HG02678 (cell line): ENCODE data around the gene HTR1D.
"Not testable (repeated sequence)": the region's sequence is repeated elsewhere in the genome, so short reads cannot be mapped to it uniquely, and the experiment has no call there.

Experiments
- ATAC-seq: cut with Tn5 transposase; IDR thresholded peaks from one replicate; pipeline ENCODE4 v1.9.1; 2021; ENCODE audit warnings: mild to moderate bottlenecking, moderate library complexity; ENCODE audit not compliant: unreplicated experiment

Gene HTR1D, protein sequence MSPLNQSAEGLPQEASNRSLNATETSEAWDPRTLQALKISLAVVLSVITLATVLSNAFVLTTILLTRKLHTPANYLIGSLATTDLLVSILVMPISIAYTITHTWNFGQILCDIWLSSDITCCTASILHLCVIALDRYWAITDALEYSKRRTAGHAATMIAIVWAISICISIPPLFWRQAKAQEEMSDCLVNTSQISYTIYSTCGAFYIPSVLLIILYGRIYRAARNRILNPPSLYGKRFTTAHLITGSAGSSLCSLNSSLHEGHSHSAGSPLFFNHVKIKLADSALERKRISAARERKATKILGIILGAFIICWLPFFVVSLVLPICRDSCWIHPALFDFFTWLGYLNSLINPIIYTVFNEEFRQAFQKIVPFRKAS

DNA sequence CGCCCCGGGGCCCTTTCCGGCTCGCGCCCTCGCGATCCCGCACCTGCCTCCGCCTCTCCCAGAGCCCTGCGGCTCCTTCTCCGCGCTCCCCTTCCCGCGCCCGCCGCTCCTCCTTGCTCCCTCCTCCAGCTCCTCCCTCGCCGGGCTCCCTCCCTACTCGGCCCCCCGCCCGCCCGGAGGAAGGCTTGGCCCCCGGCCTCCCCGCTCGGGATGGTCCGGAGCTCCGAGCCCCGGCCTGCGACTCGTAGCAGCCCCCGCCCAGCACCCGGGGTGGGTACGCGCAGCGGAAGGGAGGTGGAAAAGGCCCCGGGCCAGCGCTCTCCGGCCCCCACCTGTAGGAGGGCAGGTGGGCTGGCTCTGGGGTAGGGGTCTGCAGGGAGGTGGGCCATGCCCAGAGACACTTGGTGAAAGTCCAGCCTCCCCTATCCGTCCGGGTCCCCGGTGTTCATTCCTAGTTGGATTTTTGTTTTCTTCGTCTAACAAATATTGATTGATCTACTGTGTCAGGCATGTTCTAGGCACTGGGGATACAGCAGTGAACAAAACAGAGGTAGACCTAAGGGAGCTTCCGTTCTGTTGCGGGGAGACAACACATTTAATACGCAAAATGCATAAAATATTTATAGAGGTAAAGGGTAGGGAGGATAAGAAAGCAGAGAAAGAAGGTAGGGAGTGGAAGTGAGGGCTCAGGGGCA, at the start of gene HTR1D:
TSS of gene HTR1D (minus strand) at position 82 of the 695 bp plus-strand sequence. CDS start 23,283 bp downstream, outside the sequence.
- ATAC-seq: no peak

DNA sequence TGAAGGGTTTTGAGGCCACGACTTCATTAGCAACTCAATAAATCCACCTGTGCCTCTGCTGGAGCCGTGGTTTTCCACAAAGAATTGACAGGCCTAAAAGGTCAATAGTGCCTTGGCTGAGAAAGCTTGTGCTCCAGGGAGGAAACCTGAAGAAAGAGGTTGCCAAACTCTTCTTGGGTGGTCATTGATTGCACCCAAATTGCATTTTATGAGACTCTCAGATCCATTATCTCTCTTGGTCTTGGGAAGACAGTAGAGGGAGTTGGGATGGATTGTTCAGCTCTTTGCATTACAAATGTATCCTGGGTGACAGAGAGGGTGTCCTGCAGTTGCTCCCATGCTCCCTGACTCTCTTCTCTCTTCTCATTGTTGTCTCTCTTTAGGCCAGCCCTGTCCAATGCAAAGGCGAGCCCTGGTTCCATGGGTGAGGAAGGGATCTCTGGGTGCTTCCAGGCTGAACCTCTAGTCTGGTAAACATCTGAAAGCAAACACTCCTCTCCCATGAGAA, 46.1 kb upstream of the HTR1D start:
- ATAC-seq: no peak

DNA sequence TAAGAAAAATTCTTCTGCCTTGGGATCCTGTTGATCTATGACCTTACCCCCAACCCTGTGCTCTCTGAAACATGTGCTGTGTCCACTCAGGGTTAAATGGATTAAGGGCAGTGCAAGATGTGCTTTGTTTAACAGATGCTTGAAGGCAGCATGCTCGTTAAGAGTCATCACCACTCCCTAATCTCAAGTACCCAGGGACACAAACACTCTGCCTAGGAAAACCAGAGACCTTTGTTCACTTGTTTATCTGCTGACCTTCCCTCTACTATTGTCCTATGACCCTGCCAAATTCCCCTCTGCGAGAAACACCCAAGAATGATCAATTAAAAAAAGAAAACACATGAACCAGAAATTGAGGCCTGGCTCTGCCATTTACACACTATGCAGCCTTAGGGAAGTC, 40.8 kb upstream of the HTR1D start:
- ATAC-seq: not testable (repeated sequence)

DNA sequence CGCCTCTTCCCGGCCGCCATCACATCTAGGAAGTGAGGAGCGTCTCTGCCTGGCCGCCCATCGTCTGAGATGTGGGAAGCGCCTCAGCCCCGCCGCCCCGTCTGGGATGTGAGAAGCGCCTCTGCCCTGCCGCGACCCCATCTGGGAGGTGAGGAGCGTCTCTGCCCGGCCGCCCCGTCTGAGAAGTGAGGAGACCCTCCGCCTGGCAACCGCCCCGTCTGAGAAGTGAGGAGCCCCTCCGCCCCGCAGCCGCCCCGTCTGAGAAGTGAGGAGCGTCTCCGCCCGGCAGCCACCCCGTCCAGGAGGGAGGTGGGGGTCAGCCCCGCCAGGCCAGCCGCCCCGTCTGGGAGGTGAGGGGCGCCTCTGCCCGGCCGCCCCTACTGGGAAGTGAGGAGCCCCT, 40.1 kb upstream of the HTR1D start:
- not testable (repeated sequence) for ATAC-seq

DNA sequence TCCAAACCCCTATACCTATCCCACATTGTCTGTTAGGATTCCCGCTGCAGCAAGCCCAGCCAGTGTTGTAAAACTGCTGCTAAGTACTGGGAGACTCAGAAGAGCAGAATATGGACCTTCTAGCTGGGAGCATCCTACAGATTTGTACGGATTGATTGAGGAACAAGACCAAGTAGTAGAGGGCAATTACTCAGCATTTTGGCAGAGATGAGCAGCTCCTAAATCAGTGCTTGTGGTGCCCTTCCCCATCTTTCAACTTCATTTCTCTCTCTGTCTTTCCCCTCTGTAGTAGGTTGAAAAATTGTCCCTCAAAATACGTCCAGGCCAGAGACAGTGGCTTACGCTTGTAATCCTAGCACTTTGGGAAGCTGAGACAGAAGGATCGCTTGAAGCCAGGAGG, 37.3 kb upstream of the HTR1D start:
- no peak for ATAC-seq

DNA sequence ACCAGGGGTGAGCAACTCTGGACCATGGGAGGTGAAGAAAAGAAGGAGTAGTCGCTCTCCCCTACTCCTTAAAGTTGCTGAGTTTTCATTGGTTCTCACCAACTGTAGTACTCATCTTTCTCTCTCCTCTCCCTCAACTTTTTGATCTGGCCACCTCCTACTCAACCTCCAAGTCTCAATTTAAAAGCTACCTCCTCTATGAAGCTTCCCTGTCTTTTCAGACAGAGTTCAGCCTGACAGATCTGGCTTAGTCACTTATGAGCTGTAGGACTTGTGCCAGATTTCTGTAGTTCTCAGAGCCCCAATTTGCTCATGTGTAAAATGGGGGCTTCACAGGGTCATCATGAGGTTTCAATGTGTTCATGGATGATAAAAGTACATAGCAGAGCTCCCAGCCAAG, 34.5 kb upstream of the HTR1D start:
- no peak for ATAC-seq

DNA sequence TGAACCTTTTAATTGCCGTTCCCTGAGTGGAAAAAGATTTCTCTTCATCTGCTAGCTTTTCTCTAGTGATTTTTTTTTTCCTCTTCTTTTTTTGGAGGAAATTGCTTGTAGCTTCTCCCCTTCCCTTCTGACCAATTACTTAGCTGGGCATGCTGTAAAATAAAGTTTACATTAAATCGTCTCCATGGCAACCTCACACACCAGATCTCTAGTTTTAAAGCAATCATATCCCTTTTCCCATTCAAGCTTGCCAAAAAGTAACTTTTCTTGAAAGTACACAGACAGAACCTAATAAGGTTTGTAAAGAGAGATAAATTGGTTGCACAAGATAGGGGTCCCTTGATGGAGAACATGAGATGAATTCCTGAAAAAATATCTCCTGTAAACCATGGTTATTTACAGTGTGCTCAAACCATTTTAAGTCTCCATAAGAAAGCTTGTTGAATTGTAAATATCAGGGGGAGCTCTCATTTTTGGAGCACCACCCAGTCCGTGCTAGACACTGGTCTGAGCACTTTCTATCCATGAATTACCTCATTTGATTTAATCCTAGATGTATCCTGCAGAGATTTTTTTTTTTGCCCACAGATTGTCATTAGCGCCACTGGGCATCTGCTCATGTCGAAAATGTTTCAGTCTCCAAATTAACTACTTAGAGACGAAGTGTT, 32.6 kb upstream of the HTR1D start:
- ATAC-seq: no peak

DNA sequence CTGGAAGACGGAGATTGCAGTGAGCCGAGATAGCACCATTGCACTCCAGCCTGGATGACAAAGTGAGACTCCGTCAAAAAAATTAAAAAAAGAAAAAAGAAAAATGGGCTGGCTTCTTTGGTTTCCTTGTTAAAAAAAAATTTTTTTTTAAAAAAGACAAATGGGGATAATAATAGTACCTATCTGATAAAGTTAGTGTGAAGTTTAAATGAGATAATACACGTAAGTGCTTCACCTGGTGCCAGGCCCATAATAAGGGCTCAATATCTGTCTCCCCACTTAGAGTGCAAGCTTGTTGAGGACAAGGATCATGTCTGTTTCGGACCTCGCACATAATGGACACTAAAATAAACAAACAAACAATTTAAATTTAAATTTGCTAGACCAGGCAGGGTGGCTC, 30.0 kb upstream of the HTR1D start:
- ATAC-seq: no peak

DNA sequence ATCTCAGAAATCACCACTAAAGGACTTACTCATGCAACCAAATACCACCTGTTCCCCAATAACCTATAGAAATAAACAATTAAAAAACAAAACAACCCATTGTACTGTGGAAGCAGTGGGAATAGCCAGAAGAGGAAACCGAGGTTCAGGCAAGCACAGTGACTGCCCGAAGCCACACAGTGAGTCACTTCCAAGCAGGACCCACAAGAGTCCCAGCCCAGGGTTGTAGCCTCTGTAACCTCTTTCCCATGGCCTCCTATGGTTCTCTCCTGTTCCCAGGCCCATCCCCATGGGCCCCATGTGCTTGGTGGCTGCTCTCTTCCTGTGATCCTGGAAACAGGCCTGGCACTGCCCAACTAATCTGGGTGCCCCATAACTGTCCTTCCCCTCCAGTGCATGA, 29.0 kb upstream of the HTR1D start:
- no peak for ATAC-seq

DNA sequence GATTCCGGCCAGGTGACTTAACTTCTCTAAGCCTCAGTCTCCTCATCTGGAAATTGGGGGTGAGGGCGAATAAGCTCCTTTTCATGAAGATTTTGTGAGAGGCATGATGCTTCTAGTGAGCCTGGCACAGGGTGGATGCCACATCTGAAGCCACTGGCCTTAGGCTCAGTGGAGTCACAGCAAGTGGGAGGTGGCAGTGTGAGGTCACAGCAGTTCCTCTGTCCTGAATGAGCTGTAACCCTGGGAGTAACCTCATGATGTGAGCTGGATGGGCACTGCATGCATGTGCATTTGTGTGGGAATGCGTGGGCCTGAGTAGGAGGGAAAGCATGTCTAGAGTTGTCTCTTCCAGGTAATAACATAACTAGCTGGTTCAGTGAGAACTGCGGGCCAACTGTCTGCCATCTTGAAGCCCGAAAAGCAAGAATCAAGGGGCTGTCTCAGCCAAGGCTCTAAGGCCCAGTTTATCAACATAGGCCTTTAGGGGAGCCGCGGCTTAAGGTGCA, 27.0 kb upstream of the HTR1D start:
- ATAC-seq: no peak

DNA sequence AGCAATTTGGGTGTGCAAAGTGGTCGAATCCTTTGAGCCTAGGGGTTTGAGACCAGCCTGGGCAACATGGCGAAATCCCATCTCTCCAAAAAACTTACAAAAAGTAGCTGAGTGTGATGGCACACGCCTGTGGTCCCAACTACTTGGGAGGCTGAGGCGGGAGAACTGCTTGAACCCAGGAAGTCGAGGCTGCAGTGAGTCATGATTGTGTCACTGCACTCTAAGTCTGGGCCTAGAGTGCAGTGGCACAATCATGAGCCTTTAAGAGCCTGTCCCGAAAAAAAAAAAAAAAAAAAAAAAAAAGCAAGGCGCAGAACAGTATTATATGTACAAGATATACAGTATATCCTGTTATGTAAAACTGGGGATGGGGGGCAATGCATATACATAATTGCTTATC, 25.1 kb upstream of the HTR1D start:
- no peak for ATAC-seq

DNA sequence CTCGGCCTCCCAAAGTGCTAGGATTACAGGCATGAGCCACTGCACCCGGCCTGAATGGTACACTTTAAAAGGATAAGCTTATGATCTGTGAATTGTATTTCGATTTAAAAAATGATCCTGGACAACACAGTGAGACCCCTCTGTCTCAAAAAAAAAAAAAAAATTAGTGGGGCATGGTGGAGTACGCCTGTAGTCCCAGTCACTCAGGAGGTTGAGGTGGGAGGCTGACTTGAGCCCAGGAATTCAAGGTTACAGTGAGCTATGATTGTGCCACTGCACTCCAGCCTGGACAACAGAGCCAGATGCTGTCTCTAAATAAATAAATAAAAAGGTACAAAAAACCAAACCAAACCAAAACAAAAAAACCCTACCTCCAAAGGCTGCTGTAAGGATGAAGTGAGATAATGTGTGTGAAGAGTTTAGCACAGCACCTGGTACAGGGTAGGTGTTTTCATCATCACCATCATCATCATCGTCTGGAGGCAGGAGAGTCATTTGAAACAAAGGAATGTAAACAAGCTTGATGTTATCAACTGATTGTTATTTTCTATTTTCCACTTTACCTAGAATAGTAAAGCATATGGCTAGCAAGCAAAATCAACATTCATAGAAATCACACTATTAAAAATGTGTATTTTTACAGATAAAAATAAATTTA, 22.5 kb upstream of the HTR1D start:
- no peak for ATAC-seq

DNA sequence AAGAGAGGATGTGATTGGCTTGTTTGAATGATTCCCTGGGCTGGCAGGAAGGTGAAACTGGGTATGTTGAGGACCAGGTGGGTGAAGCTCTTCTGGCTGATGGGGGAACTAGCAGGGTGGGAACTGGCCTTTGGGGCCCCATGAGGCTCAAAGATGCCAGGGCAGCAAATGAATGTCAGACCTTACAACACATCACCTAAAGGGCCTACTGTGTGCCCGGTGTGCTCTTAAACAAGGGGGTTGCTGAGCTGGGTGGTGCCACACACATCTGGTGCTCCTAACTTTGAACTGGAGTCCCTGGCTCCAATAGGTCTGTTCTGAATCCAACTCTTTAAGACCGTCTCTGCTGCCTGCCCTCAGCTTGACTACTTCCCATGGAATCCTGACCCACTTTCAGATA, 21.3 kb upstream of the HTR1D start:
- ATAC-seq: no peak

DNA sequence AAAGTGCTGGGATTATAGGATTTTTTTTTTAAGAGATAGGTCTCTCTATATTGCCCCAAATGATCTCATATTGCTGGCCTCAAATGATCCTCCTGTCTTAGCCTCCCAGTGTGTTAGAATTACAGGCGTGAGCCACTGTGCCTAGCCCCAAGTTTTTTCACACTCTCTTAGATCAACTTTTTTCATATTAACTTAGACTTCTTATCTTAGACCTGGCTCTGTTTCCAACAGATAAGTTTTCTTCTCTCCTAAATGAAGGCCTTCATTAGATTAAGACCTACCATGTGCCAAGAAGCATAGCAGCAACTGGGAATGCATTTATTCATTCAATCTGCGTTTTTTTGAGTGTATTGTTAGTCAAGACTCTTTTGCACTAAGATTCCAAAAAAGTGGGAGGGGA, 20.2 kb upstream of the HTR1D start:
- no peak for ATAC-seq

DNA sequence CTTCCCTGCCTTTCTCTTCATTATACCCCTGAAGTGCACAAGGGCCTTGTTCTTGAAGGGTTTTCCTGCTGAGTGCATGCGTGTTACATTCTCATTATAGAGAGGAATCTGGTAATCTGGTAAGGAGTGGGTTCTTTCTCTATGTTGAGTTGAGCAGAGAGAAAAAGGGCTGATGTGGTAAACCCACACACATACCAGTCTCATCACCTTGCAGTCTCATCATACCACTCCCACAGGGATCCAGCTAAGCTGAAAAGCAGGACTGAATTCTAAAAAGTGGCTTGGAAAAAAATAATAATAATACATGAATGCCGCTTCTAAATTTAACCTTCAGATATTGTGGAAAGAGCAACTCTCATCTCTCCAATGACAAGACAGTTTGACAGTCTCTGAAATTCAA, 10.5 kb upstream of the HTR1D start:
- ATAC-seq: no peak

DNA sequence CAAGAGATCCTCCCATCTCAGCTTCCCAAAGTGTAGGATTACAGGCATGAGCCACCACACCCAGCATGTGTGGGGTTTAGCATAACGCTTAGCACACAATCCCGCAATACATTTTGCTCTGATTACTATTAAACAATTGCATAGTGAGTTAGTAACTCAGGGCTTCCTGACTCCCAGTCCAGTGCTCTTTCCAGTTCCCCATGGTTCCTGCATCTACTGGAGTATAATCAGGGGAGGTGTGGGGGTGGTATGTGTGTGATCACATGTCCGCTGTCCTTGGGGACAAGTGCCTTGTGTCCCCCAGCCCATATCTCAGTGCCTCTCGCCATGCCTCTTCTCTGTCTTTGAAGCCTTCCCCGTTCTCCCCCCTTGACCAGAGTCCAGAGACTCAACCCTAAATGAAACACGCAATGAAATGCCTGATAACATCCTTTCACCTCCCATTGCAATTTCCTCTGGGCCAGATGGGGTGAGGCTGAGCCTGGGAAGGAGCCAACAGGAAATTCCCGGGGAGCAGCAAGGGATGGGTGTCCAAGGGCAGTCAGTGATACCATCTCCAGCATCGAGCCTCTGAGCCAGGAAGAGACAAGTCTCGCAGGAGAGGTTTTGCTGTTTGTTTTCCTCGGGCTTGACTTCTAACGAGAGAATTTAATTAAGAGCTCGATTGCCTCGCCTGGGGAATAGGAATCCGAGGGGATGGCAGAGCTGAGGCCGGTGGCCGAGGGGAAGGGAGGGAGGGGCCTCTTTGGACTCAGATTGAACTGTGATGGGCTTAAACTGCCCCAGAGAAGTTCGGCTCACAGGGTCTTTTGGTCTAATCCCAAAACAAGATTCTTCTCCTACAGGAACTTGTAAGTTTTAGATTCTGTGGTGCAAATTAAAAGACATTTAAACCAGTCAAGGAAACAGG, 7.7 kb upstream of the HTR1D start:
- ATAC-seq: no peak

DNA sequence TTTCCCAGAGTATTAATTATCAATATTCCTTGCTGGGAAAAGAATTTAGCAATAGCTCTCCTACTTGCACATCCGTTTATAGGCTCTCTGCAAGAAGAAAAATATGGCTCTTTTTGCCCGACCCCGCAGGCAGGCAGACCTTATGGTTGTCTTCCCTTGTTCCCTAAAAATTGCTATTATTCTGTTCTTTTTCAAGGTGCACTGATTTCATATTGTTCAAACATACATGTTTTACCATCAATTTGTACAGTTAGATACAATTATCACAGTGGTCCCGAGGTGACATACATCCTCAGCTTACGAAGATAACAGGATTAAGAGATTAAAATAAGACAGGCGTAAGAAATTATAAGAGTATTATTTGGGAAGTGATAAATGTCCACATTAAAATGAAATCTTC, 6.7 kb upstream of the HTR1D start:
- not testable (repeated sequence) for ATAC-seq

DNA sequence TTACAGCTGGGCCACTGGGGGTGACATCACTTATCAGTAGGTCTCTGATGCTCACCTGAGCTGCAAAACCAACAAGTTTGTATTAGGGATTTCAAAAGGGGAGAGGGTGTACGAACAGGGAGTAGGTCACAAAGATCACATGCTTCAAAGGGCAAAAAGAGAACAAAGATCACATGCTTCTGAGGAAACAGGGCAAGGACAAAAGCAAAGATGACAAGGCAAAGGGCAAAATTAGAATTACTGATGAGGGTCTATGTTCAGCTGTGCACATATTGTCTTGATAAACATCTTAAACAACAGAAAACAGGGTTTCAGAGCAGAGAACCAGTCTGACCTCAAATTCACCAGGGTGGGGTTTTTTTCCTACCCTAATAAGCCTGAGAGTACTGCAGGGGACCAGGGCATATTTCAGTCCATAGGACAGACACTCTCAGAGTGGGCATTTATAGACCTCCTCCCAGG, 6.2 kb upstream of the HTR1D start:
- not testable (repeated sequence) for ATAC-seq

DNA sequence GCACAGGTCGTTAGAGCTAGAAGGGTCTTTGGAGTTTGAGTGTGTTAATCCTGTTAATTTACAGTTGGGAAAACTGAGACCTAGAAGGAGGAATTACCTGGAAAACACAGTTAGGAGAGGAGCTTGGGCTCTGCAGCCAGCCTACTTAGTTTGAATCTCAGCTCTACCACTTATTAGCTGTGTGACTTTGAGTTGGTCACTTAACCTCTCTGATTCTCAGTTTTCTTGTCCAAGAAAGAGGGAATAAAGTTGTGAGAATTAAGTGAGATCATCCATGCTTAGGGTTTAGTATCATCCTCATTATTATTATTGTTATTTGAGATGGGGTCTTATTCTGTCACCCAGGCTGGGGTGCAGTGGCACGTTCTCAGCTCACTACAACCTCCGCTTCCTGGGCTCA, 5.4 kb upstream of the HTR1D start:
- ATAC-seq: no peak

DNA sequence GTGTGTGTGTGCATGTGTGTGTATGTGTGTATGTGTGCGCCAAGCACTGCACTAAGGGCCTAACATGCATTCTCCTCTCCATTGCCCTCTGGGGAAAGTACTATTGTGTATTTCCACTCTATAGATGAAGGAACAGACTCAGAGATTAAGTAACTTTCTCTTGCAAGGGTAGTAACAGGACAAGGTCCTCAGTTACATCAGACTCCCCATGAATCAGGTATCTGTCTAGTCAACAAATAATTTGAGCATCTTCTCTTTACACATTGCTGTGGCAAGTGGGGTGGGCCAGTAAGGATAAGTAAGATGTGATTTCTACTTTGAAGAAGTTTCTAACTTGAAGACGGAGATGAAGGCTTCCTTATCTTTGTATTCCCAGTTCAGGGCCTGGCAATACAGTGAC, 5.0 kb upstream of the HTR1D start:
- no peak for ATAC-seq
